Measurements from ENCODE around the gene LINC01488. TPM values are rescaled to one million over a fixed set of nuclear protein-coding genes. Genes with fewer than 3 reads are reported as not detected.

The LINC01488 gene
- total RNA-seq, 1 experiment from 2014 or later, result not detected

GRCh38 chr11:69504127-69504526, 22.7 kb downstream of the LINC01488 start:
- POLR2A ChIA-PET, result no interaction called here
- TF ChIP-seq, protein P1, sequence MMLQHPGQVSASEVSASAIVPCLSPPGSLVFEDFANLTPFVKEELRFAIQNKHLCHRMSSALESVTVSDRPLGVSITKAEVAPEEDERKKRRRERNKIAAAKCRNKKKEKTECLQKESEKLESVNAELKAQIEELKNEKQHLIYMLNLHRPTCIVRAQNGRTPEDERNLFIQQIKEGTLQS (IDR thresholded peaks at IDR 0.05), result no peak
- no peak for TF ChIP-seq SIN3A (IDR thresholded peaks at IDR 0.05; ENCODE audit: low read depth)
- TF ChIP-seq, protein P2, sequence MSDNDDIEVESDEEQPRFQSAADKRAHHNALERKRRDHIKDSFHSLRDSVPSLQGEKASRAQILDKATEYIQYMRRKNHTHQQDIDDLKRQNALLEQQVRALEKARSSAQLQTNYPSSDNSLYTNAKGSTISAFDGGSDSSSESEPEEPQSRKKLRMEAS (IDR thresholded peaks at IDR 0.05), result no peak
- TF ChIP-seq, protein P3, sequence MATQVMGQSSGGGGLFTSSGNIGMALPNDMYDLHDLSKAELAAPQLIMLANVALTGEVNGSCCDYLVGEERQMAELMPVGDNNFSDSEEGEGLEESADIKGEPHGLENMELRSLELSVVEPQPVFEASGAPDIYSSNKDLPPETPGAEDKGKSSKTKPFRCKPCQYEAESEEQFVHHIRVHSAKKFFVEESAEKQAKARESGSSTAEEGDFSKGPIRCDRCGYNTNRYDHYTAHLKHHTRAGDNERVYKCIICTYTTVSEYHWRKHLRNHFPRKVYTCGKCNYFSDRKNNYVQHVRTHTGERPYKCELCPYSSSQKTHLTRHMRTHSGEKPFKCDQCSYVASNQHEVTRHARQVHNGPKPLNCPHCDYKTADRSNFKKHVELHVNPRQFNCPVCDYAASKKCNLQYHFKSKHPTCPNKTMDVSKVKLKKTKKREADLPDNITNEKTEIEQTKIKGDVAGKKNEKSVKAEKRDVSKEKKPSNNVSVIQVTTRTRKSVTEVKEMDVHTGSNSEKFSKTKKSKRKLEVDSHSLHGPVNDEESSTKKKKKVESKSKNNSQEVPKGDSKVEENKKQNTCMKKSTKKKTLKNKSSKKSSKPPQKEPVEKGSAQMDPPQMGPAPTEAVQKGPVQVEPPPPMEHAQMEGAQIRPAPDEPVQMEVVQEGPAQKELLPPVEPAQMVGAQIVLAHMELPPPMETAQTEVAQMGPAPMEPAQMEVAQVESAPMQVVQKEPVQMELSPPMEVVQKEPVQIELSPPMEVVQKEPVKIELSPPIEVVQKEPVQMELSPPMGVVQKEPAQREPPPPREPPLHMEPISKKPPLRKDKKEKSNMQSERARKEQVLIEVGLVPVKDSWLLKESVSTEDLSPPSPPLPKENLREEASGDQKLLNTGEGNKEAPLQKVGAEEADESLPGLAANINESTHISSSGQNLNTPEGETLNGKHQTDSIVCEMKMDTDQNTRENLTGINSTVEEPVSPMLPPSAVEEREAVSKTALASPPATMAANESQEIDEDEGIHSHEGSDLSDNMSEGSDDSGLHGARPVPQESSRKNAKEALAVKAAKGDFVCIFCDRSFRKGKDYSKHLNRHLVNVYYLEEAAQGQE (IDR thresholded peaks at IDR 0.05; ENCODE audit: low read depth), result no peak
- no peak overlapping the region for H3K4me2 ChIP-seq (ENCODE audit: low read length)
- RAD21 ChIA-PET (ENCODE audit: low non-redundant PET in 1 of 2, low total read pairs in 2 of 2, uncharacterized antibody in 2 of 2, unreplicated experiment in 2 of 2), result no interaction called here
- H3K79me2 ChIP-seq (ENCODE audit: insufficient read depth, low read length), result no peaks in the 10 kb centered on the region
- CTCF ChIA-PET, result no interaction called here
- no peaks in the 10 kb centered on the region for H3K36me3 ChIP-seq (ENCODE audit: control insufficient read depth in 1 of 2, insufficient read depth in 2 of 2, low read length in 2 of 2)
- no peaks in the 10 kb centered on the region for H3K9me3 ChIP-seq (ENCODE audit: control insufficient read depth in 1 of 2, insufficient read depth in 1 of 2, low read depth in 1 of 2, low read length in 2 of 2)
- H3K9me2 ChIP-seq (ENCODE audit: insufficient read depth), result no peaks in the 10 kb centered on the region
- no peak overlapping the region for H3K4me3 ChIP-seq (replicated peaks in 1 of 2; ENCODE audit: low read depth in 1 of 2, low read length in 2 of 2)
- ATAC-seq (no peak), DNase-seq (ENCODE audit: low read depth, low spot score) (no peak)
- no TSS peak for BruUV-seq (replicated peaks)
- H4K20me1 ChIP-seq (ENCODE audit: insufficient read depth), result no peaks in the 10 kb centered on the region
- H3K27me3 ChIP-seq (ENCODE audit: insufficient read depth, low read length), result peaks cover 3% of the 10 kb centered on the region; the same call in 1 of the 2 replicates
- H3K9ac ChIP-seq (ENCODE audit: low read length), result no peak overlapping the region
- peaks cover 0 to 5% of the 10 kb centered on the region in 2 experiments; a peak in 2 of 4 replicates for H3K4me1 ChIP-seq (ENCODE audit: control insufficient read depth in 1 of 2, insufficient read depth in 2 of 2, low read length in 2 of 2)
- intact Hi-C loops (cut with micrococcal nuclease), result no loop called here
- no peak overlapping the region for H3K27ac ChIP-seq (ENCODE audit: low read depth, low read length)
- H2AFZ ChIP-seq (ENCODE audit: low read depth, low read length, poor library complexity, severe bottlenecking), result no peak overlapping the region
